GM12878 (cell line): ENCODE data around the gene EFNA3. TPM values are rescaled to one million over a fixed set of nuclear protein-coding genes. Genes with fewer than 3 reads are reported as not detected.
A peak's percentile ranks its signal among the peaks of the same experiment; 100 is the strongest.

Experiments used
- ATAC-seq: fragments of 200-7000 bp; cut with Tn5 transposase; 3 replicates; pipeline ENCODE4 v1.9.1; 2020; ENCODE audit warnings: mild to moderate bottlenecking, moderate library complexity
- BruUV-seq: library from RNA; stranded (reverse); fragments of 400-500 nt; replicated peaks from 2 replicates; lab custom pipeline; 2021; lab: Mats Ljungman, UMichigan
- CTCF ChIA-PET: fragments of 300-600 bp; sonication (Branson Sonifier 250); formaldehyde crosslinking; extraction: SDS; loops from one replicate; lab custom pipeline; 2021; ENCODE audit warnings: inconsistent platforms; lab: Yijun Ruan, JAX
- POLR2A ChIA-PET: fragments of 350-600 bp; formaldehyde crosslinking; extraction: SDS; loops from one replicate; lab custom pipeline; 2021; ENCODE audit warnings: inconsistent platforms; lab: Charles Lee
- RAD21 ChIA-PET: fragments of 300-600 bp; sonication (Branson Sonifier 250); formaldehyde crosslinking; loops from one replicate; lab custom pipeline; 2023; ENCODE audit warnings: antibody characterized with exemption; ENCODE audit not compliant: unreplicated experiment; lab: Charles Lee
- SMC1A ChIA-PET: fragments of 300-600 bp; sonication (Branson Sonifier 250); formaldehyde crosslinking; loops from one replicate; lab custom pipeline; 2023; ENCODE audit not compliant: unreplicated experiment, uncharacterized antibody; lab: Charles Lee
- DNase-seq: peaks from one replicate; pipeline ENCODE4 v3.0.0-alpha.2; 2011; ENCODE audit warnings: low read depth, low spot score
- FAIRE-seq: peaks from 3 replicates; lab custom pipeline; 2011; peaks lifted over from hg19 to GRCh38; lab: Jason Lieb, UNC
- H2AFZ ChIP-seq: 2 replicates; pipeline ENCODE4 v1.6.0; 2011; ENCODE audit warnings: low read depth, low read length, control low read depth; ENCODE audit not compliant: control insufficient read depth
- H3K27ac ChIP-seq: 2 replicates; pipeline ENCODE4 v1.5.1; 2011; ENCODE audit warnings: control low read depth; ENCODE audit not compliant: control insufficient read depth, insufficient read depth
- H3K27me3 ChIP-seq, 2 experiments: replicated peaks in 1 of 2; 2 replicates each; pipeline versions ENCODE4 v1.6.0 to v1.6.1; 2011; ENCODE audit warnings: low read length in 1 of 2; ENCODE audit not compliant: control insufficient read depth in 2 of 2, insufficient read depth in 2 of 2
- H3K36me3 ChIP-seq, 2 experiments: 2 replicates each; pipeline ENCODE4 v1.5.1; 2011; ENCODE audit warnings: low read length in 1 of 2; ENCODE audit not compliant: control insufficient read depth in 2 of 2, insufficient read depth in 2 of 2
- H3K4me1 ChIP-seq: 2 replicates; pipeline ENCODE4 v1.6.1; 2011; ENCODE audit warnings: mild to moderate bottlenecking, low read length, moderate library complexity, mixed read lengths; ENCODE audit not compliant: control insufficient read depth, insufficient read depth
- H3K4me2 ChIP-seq: 2 replicates; pipeline ENCODE4 v1.6.0; 2011; ENCODE audit warnings: control low read depth; ENCODE audit not compliant: control insufficient read depth, insufficient read depth
- H3K4me3 ChIP-seq: fragments of 200-600 bp; sonication (generic); 2 replicates; pipeline ENCODE4 v1.5.1; 2016
- H3K79me2 ChIP-seq: 2 replicates; pipeline ENCODE4 v1.6.0; 2011; ENCODE audit warnings: low read length; ENCODE audit not compliant: control insufficient read depth, insufficient read depth
- H3K9ac ChIP-seq: 2 replicates; pipeline ENCODE4 v1.8.0; 2011; ENCODE audit warnings: low read length, control low read depth, mixed read lengths; ENCODE audit not compliant: control insufficient read depth, insufficient read depth
- H3K9me3 ChIP-seq: replicated peaks from 3 replicates; pipeline ENCODE4 v1.5.1; 2011; ENCODE audit warnings: mild to moderate bottlenecking, low read length; ENCODE audit not compliant: control insufficient read depth, insufficient read depth
- H4K20me1 ChIP-seq: 2 replicates; pipeline ENCODE4 v1.6.0; 2011; ENCODE audit not compliant: control insufficient read depth, insufficient read depth
- EZH2 ChIP-seq: IDR thresholded peaks from 2 replicates; pipeline ENCODE4 v1.6.1; 2012; ENCODE audit warnings: low read depth, mild to moderate bottlenecking, control low read depth, inconsistent platforms, low read length, borderline replicate concordance; ENCODE audit not compliant: control insufficient read depth
- HCFC1 ChIP-seq: fragments of 150-350 bp; IDR thresholded peaks from 2 replicates; pipeline ENCODE4 v1.6.1; 2014; ENCODE audit warnings: low read length
- IKZF1 ChIP-seq: fragments of 450-650 bp; conservative IDR thresholded peaks from 2 replicates; pipeline ENCODE4 v1.6.1; 2017; ENCODE audit warnings: antibody characterized with exemption, mild to moderate bottlenecking
- LARP7 ChIP-seq: fragments of 450-650 bp; IDR thresholded peaks from 2 replicates; pipeline ENCODE4 v1.6.1; 2017; ENCODE audit warnings: mild to moderate bottlenecking
- MEF2A ChIP-seq: IDR thresholded peaks from 2 replicates; pipeline ENCODE4 v1.6.1; 2011; ENCODE audit warnings: low read depth, mild to moderate bottlenecking, low read length, moderate library complexity; ENCODE audit not compliant: insufficient read depth
- MYC ChIP-seq: IDR thresholded peaks from 2 replicates; pipeline ENCODE4 v1.6.1; 2011; ENCODE audit warnings: mild to moderate bottlenecking, low read length, moderate library complexity, inconsistent platforms; ENCODE audit not compliant: insufficient read depth, insufficient replicate concordance, insufficient read length, severe bottlenecking
- RAD21 ChIP-seq: IDR thresholded peaks from 2 replicates; pipeline ENCODE4 v1.6.1; 2011; ENCODE audit warnings: mild to moderate bottlenecking, low read depth, low read length, moderate library complexity; ENCODE audit not compliant: insufficient read depth
- RAD51 ChIP-seq: fragments of 450-650 bp; IDR thresholded peaks from 2 replicates; pipeline ENCODE4 v1.6.1; 2016; ENCODE audit warnings: moderate library complexity, mild to moderate bottlenecking, inconsistent platforms
- RELA ChIP-seq: fragments of 450-650 bp; IDR thresholded peaks from 2 replicates; pipeline ENCODE4 v1.8.0; 2014; ENCODE audit warnings: borderline replicate concordance; ENCODE audit not compliant: partially characterized antibody
- RFX5 ChIP-seq: IDR thresholded peaks from 2 replicates; pipeline ENCODE4 v1.6.1; 2011; ENCODE audit warnings: low read depth, low read length, improper control_type of control experiment
- RUNX3 ChIP-seq: IDR thresholded peaks from 2 replicates; pipeline ENCODE4 v1.6.1; 2012; ENCODE audit warnings: low read length, inconsistent platforms
- SMC3 ChIP-seq: IDR thresholded peaks from 2 replicates; pipeline ENCODE4 v1.6.1; 2011; ENCODE audit warnings: low read length, improper control_type of control experiment, borderline replicate concordance
- STAT3 ChIP-seq: IDR thresholded peaks from 2 replicates; pipeline ENCODE4 v1.6.1; 2011; ENCODE audit warnings: low read depth, low read length, improper control_type of control experiment
- WRNIP1 ChIP-seq: IDR thresholded peaks from 2 replicates; pipeline ENCODE4 v1.6.1; 2011; ENCODE audit warnings: low read depth, low read length, improper control_type of control experiment, borderline replicate concordance
- YY1 ChIP-seq: IDR thresholded peaks from 2 replicates; pipeline ENCODE4 v1.6.1; 2011; ENCODE audit warnings: low read depth, mild to moderate bottlenecking, low read length
- ZNF384 ChIP-seq: IDR thresholded peaks from 2 replicates; pipeline ENCODE4 v1.6.1; 2012; ENCODE audit warnings: low read depth, mild to moderate bottlenecking, low read length, improper control_type of control experiment, borderline replicate concordance
- WGBS: methylation state at CpG from one replicate; pipeline ENCODE4 v1.1.6; 2016; ENCODE audit warnings: low lambda C conversion rate; ENCODE audit not compliant: insufficient replicate concordance, insufficient coverage; ENCODE audit errors: missing lambda C conversion rate; 5-methylcytosine and 5-hydroxymethylcytosine counted together
- in situ Hi-C: fragments of 300-500 bp; cut with MboI; formaldehyde crosslinking; loops from 9 replicates; pipeline ENCODE4 v1.14.3; 2018; ENCODE audit warnings: mixed read lengths
- intact Hi-C: fragments of 100-400 bp; cut with micrococcal nuclease; formaldehyde crosslinking; loops from one replicate; pipeline ENCODE4 v1.14.2; 2022; ENCODE audit not compliant: unreplicated experiment
- polyA plus RNA-seq, 11 experiments: library from polyadenylated mRNA; depleted of rRNA in 4 of 11; unstranded in 6 of 11; stranded (reverse) in 5 of 11; fragments of >200 nt; fragmentation: Nextera tagmentation in 4 of 11; fragmentation: Illumina TruSeq in 1 of 11; extraction: Ambion mirVana in 4 of 11; extraction: Trizol in 1 of 11; gene quantifications; 1 replicate in 1 of 11; 2 replicates in 10 of 11; pipeline versions ENCODE4 v1.2.1 to v1.2.3, GENCODE V29; 2011 to 2016; ENCODE audit warnings: inconsistent platforms in 2 of 11, missing spikeins in 2 of 11, low read depth in 1 of 11
- total RNA-seq, 4 experiments: library from RNA; depleted of rRNA in 3 of 4; stranded (reverse); fragments of >200 nt in 3 of 4; fragmentation: Illumina TruSeq in 1 of 4; extraction: Trizol in 1 of 4; gene quantifications; 2 replicates each; pipeline versions ENCODE4 v1.2.1 to v1.2.3, GENCODE V29; 2013 to 2021
- TF ChIP-seq, protein P1 (sequence below): IDR thresholded peaks from 2 replicates; pipeline ENCODE4 v1.6.1; 2012; ENCODE audit warnings: low read depth, low read length, improper control_type of control experiment
- TF ChIP-seq, protein P2 (sequence below): IDR thresholded peaks from 2 replicates; pipeline ENCODE4 v1.6.1; 2011; ENCODE audit warnings: borderline replicate concordance, low read depth, mild to moderate bottlenecking, moderate library complexity, mixed read lengths, low read length; ENCODE audit not compliant: insufficient read depth; ENCODE audit errors: extremely low read length
- TF ChIP-seq, protein P3 (sequence below): fragments of 450-650 bp; IDR thresholded peaks from 2 replicates; pipeline ENCODE4 v1.6.1; 2014; ENCODE audit warnings: mild to moderate bottlenecking

EFNA3 gene
- total and polyA plus RNA-seq, 10 of the 15 experiments (the other 5 are each of a cell fraction or from before 2014, with no cell fraction given) = 0.08 to 5.4 (median 1.1) TPM

DNA sequence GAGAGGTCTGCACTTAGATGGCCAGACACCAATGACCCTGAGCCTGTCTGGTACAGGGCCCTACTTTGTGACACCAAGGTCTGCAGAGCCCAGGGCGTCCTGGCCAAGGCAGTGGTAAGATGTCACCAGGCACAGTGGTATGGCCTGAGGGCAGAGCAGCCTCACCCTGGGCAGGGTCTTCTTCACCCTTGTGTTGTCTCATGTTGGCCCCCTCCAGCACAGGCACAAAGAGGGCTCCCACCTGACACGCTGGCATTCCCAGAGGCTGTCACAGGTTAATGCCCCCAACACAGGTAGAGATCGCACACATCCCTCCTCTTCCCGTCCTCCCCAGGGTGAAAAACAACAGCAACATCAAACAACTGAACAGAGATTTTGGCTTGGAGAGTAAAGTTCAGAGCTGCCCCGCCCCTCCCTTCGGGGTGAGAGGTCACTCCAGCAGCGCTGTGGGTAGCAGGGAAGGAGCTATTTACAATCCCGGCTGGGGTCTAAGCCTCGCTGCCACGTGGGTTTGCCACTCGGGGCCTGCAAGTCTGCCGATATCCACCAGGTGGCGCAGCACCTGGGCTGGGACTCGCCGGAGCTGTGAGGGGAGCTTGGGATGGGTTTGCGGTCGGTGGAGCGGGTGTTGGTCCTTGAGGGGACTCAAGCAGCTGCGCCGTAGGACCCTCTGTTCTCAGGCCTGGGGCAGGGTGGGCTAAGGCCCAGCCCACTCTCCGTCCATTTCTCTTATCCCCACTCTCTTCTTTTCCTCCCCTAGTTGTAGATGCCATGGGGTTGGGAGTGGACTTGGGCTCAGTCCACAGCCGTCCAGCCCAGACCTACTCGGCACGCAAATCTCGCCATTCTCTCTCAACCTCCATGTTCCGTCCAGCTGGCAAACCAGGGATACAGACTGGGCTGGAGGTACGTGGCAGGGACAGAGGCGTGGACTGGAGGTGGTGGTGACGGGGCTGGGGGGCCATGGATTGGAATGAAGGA, 12.7 kb downstream of the EFNA3 start:
- ATAC-seq (peak; percentile 88), DNase-seq (no peak), FAIRE-seq (no peak)
- Histone ChIP-seq H3K9ac (no peak overlapping the region), H3K9me3 (no peaks in the 10 kb centered on the region), H3K27me3 (peaks cover 0 to 2% of the 10 kb centered on the region in 2 experiments; a peak in 1 of 4 replicates), H3K4me2 (no peak overlapping the region), H3K4me3 (no peak overlapping the region), H3K4me1 (peaks cover 4% of the 10 kb centered on the region), H3K36me3 (no peaks in the 10 kb centered on the region), H4K20me1 (no peaks in the 10 kb centered on the region), H3K27ac (no peak overlapping the region), H2AFZ (peak overlapping the region; percentile 64; the same call in 1 of the 2 replicates), H3K79me2 (no peaks in the 10 kb centered on the region)
- in situ Hi-C loops = loop anchor here (5.0 kb wide), 1 partner anchor 76 kb away; no protein-coding TSS in a partner anchor
- CTCF ChIA-PET = interaction anchor here (0.6 to 6.8 kb wide), 40 partner anchors 9 to 483 kb away, joined by 3 to 284 read pairs (median 5); partner anchors contain the start of genes KCNN3, KRTCAP2 and TRIM46
- SMC1A ChIA-PET = interaction anchor here (0.9 to 2.7 kb wide), 14 partner anchors 16 to 186 kb away, joined by 3 to 36 read pairs (median 4); partner anchors contain the start of gene KRTCAP2
- intact Hi-C loops = loop anchor here (1.0 kb wide), 1 partner anchor 77 kb away; no protein-coding TSS in a partner anchor
- 15% methylated on average over 29 of the region's 29 CpGs for WGBS
- POLR2A ChIA-PET = interaction anchor here (0.7 to 1.5 kb wide), 5 partner anchors 35 to 152 kb away, joined by 3 to 5 read pairs (median 3); partner anchors contain the start of gene KRTCAP2
- RAD21 ChIA-PET = interaction anchor here (0.6 to 5.1 kb wide), 10 partner anchors 28 to 478 kb away, joined by 3 to 71 read pairs (median 4); partner anchors contain the start of genes EFNA4, KRTCAP2 and SLC50A1
- no TSS peak for BruUV-seq
- no peak for TF ChIP-seq STAT3
- peak; percentile 79 for TF ChIP-seq RAD21
- TF ChIP-seq RELA = no peak
- TF ChIP-seq, protein P1, sequence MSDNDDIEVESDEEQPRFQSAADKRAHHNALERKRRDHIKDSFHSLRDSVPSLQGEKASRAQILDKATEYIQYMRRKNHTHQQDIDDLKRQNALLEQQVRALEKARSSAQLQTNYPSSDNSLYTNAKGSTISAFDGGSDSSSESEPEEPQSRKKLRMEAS = peak; percentile 73; the same call in 1 of the 2 replicates
- TF ChIP-seq IKZF1 = 0 out of 2 replicates have a peak, but pooled peaks have one; percentile 25
- no peak for TF ChIP-seq WRNIP1
- TF ChIP-seq, protein P2, sequence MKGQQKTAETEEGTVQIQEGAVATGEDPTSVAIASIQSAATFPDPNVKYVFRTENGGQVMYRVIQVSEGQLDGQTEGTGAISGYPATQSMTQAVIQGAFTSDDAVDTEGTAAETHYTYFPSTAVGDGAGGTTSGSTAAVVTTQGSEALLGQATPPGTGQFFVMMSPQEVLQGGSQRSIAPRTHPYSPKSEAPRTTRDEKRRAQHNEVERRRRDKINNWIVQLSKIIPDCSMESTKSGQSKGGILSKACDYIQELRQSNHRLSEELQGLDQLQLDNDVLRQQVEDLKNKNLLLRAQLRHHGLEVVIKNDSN = peak; percentile 68
- no peak for TF ChIP-seq EZH2
- TF ChIP-seq ZNF384 = no peak
- TF ChIP-seq LARP7 = peak; percentile 48; the same call in 1 of the 2 replicates
- TF ChIP-seq HCFC1 = no peak
- no peak for TF ChIP-seq MEF2A
- no peak for TF ChIP-seq RFX5
- TF ChIP-seq YY1 = peak; percentile 63
- TF ChIP-seq, protein P3, sequence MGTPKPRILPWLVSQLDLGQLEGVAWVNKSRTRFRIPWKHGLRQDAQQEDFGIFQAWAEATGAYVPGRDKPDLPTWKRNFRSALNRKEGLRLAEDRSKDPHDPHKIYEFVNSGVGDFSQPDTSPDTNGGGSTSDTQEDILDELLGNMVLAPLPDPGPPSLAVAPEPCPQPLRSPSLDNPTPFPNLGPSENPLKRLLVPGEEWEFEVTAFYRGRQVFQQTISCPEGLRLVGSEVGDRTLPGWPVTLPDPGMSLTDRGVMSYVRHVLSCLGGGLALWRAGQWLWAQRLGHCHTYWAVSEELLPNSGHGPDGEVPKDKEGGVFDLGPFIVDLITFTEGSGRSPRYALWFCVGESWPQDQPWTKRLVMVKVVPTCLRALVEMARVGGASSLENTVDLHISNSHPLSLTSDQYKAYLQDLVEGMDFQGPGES = 0 out of 2 replicates have a peak, but pooled peaks have one; percentile 43
- TF ChIP-seq RAD51 = peak; percentile 34; the same call in 1 of the 2 replicates
- peak; percentile 96 for TF ChIP-seq SMC3
- peak; percentile 28 for TF ChIP-seq MYC
- peak; percentile 42; the same call in 1 of the 2 replicates for TF ChIP-seq RUNX3
